Embryonic facial prominence (tissue), 1 donor: Measurements from ENCODE around the gene PRCD.
"Not testable (repeated sequence)": the region's sequence is repeated elsewhere in the genome, so short reads cannot be mapped to it uniquely, and the experiment has no call there.

Source experiments
- DNase-seq: peaks from one replicate; pipeline ENCODE4 v3.0.0-alpha.2; 2016; ENCODE audit errors: extremely low spot score

PRCD gene

DNA sequence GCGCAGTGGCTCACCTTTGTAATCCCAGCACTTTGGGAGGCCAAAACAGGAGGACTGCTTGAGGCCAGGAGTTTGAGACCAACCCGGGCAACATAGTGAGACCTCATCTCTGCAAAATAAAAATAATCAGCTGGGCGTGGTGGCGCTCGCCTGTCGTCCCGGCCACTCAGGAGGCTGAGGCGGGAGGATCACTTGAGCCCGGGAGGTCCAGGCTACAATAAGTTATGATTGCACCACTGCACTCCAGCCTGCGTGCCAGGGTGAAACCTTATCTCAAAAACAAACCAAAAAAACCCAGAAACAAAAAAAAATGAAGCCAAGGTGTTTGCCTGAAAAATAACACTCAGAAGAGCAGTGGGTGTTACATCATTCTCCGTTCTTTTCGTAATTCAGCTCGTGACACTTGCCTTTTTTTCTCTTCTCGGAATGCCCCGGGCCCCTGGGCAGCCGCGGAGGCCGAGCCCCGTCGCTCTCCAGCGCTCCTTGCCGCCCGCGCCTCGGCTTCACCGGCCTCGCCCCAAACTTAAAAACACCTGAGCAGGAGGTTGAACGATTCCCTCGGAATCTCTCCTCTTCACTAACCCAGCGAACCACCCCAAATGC lies 17.0 kb downstream of the PRCD start:
- DNase-seq, result no peak

DNA sequence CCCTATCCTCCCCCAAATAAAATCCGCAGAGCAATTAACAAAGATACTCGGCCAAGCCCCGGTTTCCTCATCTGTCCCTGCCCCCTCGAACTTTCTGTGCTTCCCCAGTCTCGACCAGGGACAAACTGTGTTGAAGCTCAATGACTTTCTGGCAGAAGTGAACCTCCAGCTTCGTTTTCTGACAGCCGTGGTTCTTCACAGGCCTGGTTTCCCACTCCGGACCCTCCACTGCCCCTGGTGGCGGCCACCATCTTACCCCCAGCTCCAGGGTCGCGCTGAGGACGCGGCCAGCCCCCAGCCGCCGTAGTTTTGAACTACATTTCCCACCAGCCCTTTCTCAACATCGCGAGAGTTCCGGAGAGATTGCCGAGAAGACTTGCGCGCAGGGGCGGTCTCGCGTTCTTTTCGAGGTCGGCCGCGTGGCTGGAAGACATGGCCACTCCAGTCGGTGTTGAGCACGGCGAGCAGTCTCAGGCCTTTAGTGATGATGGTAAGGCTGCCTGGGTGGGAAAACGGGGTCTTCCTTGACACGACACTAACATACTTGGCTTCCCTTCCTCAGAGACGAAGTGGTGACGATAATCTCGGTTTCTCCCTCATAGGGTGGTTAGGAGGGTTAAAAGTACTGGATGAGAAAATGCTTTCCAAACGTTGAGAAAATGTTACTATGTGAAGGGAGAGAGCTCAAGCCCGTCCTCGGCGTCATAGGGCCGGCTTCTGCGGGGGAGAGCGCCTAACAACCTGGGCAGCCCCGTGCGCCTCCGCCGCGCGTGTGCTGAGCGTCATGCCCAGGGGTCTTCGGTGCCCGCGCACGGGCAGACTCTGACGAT lies 17.7 kb downstream of the PRCD start:
- DNase-seq, result peak; percentile 94

DNA sequence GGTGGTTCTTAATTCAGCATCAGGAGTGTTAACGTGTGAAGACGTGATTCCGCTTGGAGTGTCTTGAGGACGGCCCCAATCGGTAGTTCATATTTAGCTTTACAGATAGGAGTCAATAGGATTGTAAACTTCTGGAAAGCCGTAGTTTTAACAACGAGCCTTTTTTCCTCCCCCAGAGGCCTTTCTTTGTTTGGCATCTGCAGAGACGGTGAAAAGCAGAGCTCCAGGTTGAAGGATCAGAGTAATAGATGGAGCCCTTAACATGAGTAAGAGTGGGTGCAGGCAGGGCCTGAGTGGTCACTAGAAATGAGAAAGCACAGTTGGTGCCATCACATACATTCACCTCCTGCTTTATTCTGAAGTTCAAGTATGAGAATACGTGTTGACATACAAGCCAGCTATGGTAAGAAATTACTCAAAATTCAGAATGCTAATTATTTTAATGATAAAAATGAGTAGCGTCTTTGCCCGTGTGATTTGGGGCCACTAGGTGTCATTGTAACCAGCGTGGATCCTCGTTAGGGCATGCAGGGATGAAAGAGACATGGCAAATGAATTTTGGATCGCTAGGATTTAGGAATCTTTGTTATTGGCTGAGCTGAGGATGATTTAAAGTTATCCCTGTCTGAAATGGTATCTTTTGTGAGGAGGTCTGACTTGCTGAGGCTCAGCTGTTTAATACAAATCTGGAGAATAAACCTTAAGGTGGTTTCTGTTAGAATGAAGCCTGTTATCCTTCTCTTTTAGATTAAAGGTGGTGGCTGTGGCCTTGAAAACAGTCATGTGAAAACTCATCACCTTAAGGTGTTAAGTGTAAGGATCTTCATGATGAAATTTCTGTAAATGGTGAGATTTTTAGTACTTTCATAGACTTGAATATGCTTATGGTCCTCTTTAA lies 18.6 kb downstream of the PRCD start:
- no peak for DNase-seq

DNA sequence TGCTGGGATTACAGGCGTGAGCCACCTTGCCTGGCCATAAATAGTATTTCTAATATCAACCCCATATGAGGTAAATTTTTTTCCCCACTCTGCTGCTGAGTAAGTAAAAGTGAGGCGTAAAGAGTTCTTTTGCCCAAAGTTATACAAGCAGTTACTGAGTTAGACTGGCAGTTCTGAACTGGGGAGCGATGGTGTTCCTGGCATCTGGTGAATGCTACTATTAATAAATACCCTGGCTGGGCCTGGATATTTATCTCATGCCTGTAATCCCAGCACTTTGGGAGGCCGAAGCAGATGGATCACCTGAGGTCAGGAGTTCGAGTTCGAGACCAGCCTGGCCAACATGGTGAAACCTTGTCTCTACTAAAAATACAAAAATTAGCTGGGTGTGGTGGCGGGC lies 19.6 kb downstream of the PRCD start:
- not testable (repeated sequence) for DNase-seq

DNA sequence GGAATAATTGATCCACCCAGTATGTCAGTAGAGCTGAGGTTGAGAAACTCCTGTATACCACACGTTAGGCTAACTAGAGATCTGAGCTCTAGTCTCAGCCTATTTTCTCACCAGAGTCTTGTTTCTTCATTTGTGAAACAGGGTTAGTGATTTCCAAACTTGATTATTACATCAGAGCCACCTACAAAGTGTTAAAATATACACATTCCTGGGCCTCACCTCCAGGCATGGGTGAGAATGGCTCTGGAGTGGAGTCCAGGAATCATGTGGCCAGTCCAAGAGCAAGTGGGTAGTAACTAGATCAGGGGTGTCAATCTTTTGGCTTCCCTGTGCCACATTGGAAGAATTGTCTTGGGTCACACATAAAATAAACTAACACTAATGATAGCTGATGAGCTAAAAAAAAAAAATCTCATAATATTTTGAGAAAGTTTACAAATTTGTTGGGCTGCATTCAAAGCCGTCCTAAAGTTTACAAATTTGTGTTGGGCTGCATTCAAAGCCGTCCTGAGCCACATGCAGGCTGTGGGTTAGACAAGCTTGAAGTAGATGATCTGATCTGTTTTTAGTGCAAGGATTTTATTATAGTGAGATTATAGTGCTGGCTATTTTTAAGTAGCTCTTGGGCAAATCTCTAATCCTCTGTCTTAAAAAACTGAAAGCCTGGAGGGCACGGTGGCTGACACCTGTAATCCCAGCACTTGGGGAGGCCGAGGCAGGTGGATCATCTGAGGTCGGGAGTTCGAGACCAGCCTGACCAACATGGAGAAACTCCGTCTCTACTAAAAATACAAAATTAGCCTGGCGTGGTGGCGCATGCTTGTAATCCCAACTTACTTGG lies 20.4 kb downstream of the PRCD start:
- DNase-seq, result no peak

DNA sequence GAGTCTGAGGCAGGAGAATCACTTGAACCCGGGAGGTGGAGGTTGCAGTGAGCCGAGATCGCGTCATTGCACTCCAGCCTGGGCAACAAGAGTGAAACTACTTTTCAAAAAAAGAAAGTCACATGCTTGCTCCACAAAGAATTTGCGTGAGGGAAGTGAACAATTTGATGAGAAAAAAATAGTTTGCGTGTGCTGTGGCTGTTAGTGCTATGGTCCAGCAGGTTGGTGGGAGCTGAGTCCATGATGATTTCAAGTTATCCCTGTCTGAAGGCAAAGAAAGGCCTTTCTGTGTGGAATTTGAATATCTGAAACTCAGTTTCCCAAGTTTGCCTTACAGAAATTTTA lies 21.0 kb downstream of the PRCD start:
- DNase-seq, result no peak

DNA sequence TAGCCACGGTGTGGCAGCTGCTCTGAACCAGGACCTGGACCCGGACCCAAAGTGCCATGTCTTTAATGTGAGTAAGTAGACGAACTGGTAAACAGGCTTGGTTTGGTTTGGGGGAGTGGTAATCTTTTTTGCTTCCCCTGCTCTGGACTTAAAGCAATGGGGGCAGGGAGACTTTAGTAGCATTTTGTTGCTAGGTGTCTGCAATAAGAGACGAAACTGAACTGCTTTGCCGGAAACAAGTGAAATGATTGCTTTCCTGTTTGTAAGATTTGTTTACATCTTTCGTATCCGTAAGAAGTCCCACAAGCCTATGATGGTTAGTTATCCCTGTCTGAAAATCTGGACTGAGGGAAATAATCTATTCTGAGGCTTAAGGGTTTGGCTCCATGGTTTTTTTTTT lies 21.5 kb downstream of the PRCD start:
- no peak for DNase-seq

DNA sequence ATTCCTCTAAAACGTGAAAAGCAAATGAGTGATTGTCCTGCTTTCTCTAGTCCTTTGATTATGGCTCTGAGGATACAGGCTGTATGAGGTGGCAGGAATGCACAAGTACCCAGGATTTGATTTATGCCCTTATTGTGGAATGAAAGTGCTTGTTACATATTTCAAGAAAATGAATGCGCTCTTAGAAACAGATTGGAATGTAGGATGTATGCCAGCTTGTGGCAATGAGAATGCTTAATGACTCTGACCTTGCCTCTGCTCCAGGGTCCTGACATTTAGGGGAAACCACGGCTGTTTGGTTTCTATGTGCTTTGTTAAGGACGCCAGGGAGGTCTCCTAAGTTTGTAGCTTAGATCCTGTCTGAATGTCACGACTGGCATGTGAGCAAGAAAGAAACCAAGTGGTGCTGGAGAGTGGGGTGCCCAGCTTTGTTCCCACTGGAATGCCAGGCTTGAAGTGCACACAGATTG lies 22.0 kb downstream of the PRCD start:
- no peak for DNase-seq

DNA sequence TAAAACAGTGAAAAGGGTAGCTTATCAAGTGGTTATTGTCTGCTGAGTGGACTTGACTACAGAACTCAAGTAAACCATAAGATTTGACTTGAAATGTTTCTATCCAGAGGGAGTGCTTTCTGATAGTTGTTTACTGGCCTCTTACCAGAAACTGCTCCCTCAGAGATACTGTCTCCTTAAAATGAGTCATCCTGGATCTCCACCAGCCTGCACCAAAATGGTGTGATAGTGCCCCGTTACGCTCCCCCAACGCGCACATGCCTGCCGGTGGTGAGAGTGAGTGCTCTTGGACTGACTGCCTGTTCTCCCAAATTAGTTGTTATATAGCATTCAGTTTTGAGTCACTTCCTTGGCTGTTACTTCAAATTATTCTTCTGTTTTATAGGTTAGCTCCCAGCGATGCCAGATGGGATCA lies 22.9 kb downstream of the PRCD start:
- DNase-seq, result no peak

DNA sequence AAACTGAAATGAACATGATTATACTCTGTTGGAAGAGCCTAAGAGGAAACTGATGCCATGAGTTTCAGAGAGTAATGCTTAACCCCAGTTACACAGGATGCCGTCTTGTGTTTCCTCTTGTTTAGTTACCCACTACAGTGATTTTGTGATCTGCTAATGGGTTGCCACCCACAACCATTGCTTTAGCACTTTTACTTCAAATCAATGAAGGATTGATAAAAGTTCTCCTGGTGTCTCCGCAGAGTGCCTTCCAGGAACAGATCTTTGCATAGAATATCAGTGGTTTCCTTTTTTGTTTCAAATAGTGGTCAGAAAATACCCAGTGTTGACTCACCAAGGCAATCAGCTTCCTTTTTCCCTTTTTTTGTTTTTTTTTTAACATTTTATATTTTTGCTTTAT lies 23.5 kb downstream of the PRCD start:
- DNase-seq, result not testable (repeated sequence)

DNA sequence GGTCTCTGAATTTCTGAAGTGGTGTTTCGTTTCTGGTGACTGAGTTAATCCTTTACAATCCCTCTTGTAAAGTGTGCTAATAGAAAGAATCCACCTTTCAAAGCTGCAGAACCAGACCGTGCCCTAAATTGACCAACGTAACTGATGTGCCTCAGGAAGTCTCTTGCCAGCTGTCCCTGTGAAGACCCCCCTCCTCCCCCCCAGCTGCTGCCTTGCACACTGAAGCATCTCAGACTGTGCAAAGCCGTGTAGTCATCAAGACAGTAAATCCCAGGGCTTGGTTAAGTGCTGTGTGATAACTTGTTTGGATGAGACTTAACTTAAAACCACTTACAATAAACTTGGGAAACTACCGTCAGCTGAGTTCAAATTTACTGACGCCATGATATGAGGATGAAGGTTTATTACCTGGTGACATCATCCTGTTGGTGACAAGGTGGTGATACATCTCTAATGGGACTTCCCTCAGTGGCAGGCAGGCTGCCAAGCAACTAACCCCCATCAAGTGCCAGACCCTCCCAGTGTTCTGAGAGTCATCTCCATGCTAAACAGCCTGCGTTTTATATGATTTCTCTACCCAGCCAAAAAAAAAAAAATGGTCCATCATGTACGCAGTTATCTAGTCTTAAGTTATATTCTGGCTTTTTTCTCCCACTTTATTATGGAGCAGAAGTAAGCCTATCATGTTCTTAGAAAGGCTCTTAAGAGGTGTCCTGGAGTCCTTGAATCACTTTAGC lies 25.3 kb downstream of the PRCD start:
- DNase-seq, result not testable (repeated sequence)

DNA sequence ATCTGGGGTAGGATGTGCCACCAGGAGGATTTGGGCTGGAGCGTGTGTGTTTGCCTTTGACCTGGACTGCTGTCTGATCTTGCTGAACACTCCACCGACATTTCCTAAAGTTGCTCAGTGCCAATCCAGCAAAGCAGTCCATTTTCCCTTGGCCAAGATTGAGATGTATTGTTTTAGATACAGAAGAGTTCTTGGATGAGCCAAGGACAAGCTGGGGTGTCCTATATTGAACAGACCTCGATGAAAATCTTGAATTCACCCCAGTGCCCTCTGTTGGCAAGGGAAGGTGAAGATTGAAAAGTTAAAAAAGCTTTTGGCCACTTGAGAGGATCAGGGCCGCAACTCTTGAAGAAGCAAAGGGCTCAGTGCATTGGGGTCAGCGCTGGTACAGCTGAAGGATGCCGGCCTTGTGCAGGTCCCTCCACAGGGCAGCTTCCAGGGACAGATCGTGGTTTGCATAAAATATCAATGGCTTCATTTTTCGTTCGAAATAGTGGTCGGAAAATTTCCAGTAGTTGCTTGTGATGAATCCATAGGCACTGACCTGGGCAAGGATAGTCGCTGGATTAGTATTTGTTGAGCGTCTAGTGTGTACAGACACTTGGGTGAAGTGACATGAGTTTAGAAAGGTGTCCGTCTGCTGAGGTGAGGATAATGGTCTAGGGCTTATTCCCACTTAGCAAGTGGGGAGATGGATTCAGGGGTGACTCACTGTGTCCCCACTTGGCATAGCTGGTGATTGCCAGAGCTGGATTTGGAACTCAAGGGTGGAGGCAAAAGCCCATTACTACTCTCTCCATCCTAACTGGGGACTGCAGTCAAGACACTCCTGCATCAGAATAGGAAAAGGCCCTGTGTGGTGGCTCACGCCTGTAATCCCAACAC lies 26.1 kb downstream of the PRCD start:
- no peak for DNase-seq

DNA sequence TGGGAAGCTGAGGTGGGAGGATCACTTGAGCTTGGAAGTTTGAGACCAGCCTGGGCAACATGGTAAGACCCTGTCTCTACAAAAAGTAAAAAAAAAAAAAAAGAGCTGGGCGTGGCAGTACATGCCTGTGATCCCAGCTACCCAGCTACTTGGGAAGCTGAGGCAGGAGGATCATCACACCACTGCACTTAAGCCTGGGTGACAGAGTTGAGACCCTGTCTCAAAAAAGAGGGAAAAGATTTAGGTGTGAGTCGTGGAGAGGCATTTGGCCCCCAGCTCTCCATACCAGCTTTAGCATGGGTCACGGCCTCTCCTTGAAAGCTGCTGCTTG lies 26.7 kb downstream of the PRCD start:
- DNase-seq, result no peak

DNA sequence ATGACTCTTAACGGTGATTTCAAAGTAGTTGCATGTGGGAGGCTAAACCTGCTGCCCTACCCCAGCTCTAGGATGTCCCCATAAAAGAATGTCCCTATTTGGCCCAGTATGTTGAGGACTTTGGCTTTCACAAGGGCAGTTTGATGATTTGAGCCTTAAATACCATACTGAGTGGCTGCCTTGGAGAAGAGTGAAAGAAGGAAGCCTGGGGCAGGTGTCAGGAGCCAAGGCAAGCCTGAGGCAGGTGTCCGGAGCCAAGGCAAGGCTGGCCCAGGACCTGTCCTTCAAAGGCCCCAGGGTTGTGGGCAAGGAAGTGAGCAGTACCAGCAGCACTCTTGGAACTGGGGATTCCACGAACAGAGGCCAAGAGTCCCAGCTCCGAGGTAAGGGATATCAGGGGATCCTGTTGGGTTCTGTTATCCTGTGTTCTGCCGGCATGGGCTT lies 27.2 kb downstream of the PRCD start:
- no peak for DNase-seq

DNA sequence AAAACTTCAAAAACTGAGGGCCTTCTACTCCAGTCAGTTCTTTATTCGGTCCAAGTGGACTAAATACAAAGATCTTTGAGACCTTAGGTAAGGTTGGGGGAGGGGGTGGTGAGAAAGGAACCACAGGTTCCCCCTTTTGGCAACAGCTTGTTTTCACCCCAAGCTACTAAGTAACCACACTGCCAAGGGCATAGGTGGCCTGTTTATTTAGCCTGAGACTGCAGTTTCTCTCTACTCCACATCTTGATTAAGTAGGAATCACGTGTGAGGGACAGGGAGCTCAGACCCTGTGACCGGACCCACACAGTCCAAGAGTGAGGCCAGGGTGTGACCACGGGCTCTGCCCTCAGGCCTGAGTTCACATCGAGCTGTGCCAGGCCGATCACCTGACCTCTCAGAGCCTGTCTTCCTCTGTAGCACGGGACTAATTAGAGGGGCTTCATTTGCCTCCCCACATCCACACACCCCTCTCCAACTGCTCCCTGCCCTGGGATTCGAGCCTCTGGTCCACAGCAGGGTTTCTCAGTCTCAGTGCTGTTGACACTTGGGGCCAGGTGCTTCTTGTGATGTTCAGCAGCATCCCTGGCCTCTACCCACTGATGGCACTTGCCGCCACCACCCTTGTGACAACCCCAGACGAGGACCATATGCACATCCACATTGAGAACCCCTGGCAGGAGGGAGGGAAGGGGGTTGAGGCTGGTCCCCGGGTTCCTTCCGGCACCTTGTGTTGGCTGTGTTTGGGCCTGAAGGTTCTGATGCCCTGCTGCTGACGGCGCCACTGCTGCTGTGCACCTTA lies 28.0 kb downstream of the PRCD start:
- no peak for DNase-seq

DNA sequence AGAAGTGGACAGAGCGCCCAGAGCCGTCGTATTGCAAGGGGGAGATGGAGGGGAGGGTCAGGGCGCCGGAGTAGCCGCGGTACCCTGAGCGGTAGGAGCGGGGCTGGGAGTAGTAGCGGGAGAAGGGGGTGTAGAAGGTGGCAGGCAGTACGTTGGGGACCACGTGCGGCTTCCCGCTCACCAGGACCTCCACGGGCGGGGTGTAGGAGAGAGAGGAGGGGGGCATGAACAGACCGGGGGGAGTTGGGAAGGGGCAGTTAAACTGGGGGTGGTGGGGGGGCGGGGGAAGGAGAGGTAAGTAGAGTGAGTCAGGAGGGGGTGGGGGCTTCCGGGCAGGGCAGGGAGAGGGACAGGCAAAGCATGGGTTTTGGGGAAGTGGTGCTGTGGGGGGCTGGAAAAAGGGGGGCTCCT lies 29.0 kb downstream of the PRCD start:
- DNase-seq, result no peak

DNA sequence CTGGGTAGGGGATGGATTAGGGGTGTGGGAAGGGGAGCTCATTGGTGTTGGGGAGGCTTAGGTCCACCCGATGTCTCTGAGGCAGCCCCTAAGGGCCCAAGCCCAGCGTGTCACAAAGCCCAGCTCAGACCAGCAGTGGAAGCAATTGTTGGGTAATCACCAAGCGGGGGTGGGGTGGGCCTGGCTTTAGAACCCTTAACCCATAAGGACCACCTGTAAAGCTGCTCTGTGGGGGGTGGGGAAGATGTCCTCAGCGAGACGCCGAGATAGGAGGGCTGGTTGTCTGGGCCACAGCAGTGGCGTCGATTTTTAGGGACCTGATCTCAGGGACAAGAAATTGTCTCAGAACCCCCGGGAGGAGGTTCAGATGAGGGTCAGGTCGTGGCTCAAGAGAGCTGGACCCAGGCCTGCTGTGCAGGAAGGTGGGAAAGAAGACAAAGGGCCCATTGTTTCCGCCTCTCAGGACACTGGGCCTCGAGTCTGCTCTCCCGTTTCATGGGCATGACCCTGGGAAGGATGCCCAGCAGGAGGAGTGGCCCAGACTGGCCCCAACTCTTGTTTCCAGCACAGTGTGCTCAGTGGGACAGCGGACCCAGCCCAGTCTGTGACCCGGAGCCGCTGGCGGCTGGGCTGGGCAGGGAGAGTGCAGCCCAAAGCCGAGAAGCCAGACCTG lies 29.9 kb downstream of the PRCD start:
- no peak for DNase-seq

DNA sequence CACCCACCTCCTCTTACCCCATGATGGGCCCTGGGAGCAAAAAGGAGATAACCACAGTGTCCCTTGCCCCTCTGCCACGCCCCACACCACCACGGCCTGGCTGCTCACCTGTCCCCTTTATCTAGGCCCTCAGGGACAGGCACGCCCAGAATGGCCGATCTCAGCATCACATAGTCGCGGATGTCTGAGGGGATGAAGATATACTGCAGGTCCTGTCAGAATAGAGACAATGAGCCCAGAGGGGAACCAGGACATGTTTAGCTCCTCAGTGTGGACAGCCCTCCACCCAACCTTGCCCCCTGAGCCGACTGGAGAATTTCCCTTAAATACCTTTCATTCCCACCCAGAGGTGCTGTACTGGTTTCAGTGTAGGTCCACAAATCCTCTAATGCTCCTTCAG lies 30.6 kb downstream of the PRCD start:
- DNase-seq, result no peak
